HepG2 (cell line): ENCODE data around the gene NOTUM. TPM values are rescaled to one million over a fixed set of nuclear protein-coding genes. Genes with fewer than 3 reads are reported as not detected.

ENCODE experiments used
- ARID5B ChIP-seq: IDR thresholded peaks from 2 replicates; pipeline ENCODE4 v1.4.0; 2020; ENCODE audit warnings: mild to moderate bottlenecking, missing genetic modification reagents
- CERS6 ChIP-seq: sonication (generic); formaldehyde crosslinking; IDR thresholded peaks from 2 replicates; pipeline ENCODE4 v1.5.0; 2020; ENCODE audit warnings: missing genetic modification reagents
- GTF2F1 ChIP-seq: fragments of 150-350 bp; IDR thresholded peaks from 2 replicates; pipeline ENCODE4 v1.6.1; 2014; ENCODE audit warnings: low read length
- HNF4A ChIP-seq: sonication (generic); formaldehyde crosslinking; IDR thresholded peaks from 2 replicates; pipeline ENCODE4 v1.4.0; 2020; ENCODE audit warnings: missing genetic modification reagents
- MAFF ChIP-seq: IDR thresholded peaks from 2 replicates; pipeline ENCODE4 v1.6.1; 2011; ENCODE audit warnings: low read depth, low read length, improper control_type of control experiment
- MED13 ChIP-seq: sonication (generic); formaldehyde crosslinking; IDR thresholded peaks from 2 replicates; pipeline ENCODE4 v1.5.0; 2020; ENCODE audit warnings: missing genetic modification reagents
- MYNN ChIP-seq: sonication (generic); formaldehyde crosslinking; IDR thresholded peaks from 2 replicates; pipeline ENCODE4 v1.4.0; 2020; ENCODE audit warnings: mild to moderate bottlenecking, low read depth, missing genetic modification reagents
- PAXIP1 ChIP-seq: sonication (generic); formaldehyde crosslinking; conservative IDR thresholded peaks from 2 replicates; pipeline ENCODE4 v1.4.0; 2020; ENCODE audit warnings: mild to moderate bottlenecking, missing genetic modification reagents, moderate library complexity
- TP53 ChIP-seq: sonication (generic); formaldehyde crosslinking; conservative IDR thresholded peaks from 2 replicates; pipeline ENCODE4 v1.4.0; 2020; ENCODE audit warnings: missing genetic modification reagents
- YY1 ChIP-seq: IDR thresholded peaks from 2 replicates; pipeline ENCODE4 v1.6.1; 2011; ENCODE audit warnings: low read length, low read depth, moderate library complexity, mild to moderate bottlenecking; ENCODE audit not compliant: insufficient read depth, insufficient replicate concordance
- ZBTB10 ChIP-seq: sonication (generic); formaldehyde crosslinking; IDR thresholded peaks from 2 replicates; pipeline ENCODE4 v1.4.0; 2020; ENCODE audit warnings: missing genetic modification reagents, borderline replicate concordance
- ZFP82 ChIP-seq: sonication (generic); formaldehyde crosslinking; IDR thresholded peaks from 2 replicates; pipeline ENCODE4 v1.5.1; 2020; ENCODE audit warnings: mild to moderate bottlenecking, missing genetic modification reagents, borderline replicate concordance
- ZNF263 ChIP-seq: sonication (generic); formaldehyde crosslinking; IDR thresholded peaks from 2 replicates; pipeline ENCODE4 v1.4.0; 2020; ENCODE audit warnings: missing genetic modification reagents
- ZNF382 ChIP-seq: sonication (generic); formaldehyde crosslinking; IDR thresholded peaks from 2 replicates; pipeline ENCODE4 v1.5.0; 2020; ENCODE audit warnings: missing genetic modification reagents, mild to moderate bottlenecking, borderline replicate concordance
- ZNF605 ChIP-seq: sonication (generic); formaldehyde crosslinking; IDR thresholded peaks from 2 replicates; pipeline ENCODE4 v1.8.0; 2022; ENCODE audit warnings: mild to moderate bottlenecking, missing genetic modification reagents
- ZNF629 ChIP-seq: sonication (generic); formaldehyde crosslinking; conservative IDR thresholded peaks from 2 replicates; pipeline ENCODE4 v1.5.0; 2020; ENCODE audit warnings: missing genetic modification reagents
- ZNF83 ChIP-seq: sonication (generic); formaldehyde crosslinking; IDR thresholded peaks from 2 replicates; pipeline ENCODE4 v1.4.0; 2020; ENCODE audit warnings: missing genetic modification reagents, mild to moderate bottlenecking, borderline replicate concordance
- ZSCAN29 ChIP-seq: sonication (generic); formaldehyde crosslinking; conservative IDR thresholded peaks from 2 replicates; pipeline ENCODE4 v1.4.0; 2020; ENCODE audit warnings: mild to moderate bottlenecking, missing genetic modification reagents
- polyA plus RNA-seq, 8 experiments: library from polyadenylated mRNA; depleted of rRNA in 3 of 8; stranded (reverse) in 7 of 8; unstranded in 1 of 8; fragments of >200 nt; fragmentation: Illumina TruSeq in 4 of 8; extraction: Trizol in 4 of 8; gene quantifications; 2 replicates each; pipeline versions ENCODE4 v1.2.1 to v1.2.3, GENCODE V29; 2011 to 2016; ENCODE audit warnings: low read depth in 4 of 8, missing spikeins in 1 of 8, mixed read lengths in 1 of 8; ENCODE audit not compliant: insufficient read depth in 1 of 8
- total RNA-seq, 5 experiments: library from RNA; depleted of rRNA; stranded (reverse); fragments of >200 nt; fragmentation: Illumina TruSeq; extraction: Trizol; gene quantifications; 2 replicates each; pipeline ENCODE4 v1.2.3, GENCODE V29; 2016; ENCODE audit warnings: low read depth in 1 of 5

NOTUM gene
- total and polyA plus RNA-seq, 2 of the 13 experiments (the other 11 are each of a cell fraction or from before 2014, with no cell fraction given), result 150 to 160 TPM

- TF ChIP-seq ZNF382 (CRISPR knock-in tag) (no peak), YY1 (peak; percentile 38), MYNN (CRISPR knock-in tag) (peak; percentile 76; the same call in 1 of the 2 replicates), MED13 (peak; percentile 88), MAFF (no peak), ZNF629 (CRISPR knock-in tag) (peak; percentile 61), ZNF83 (CRISPR knock-in tag) (peak; percentile 93), PAXIP1 (CRISPR knock-in tag) (peak; percentile 95), ARID5B (CRISPR knock-in tag) (peak; percentile 86), ZNF263 (peak; percentile 70), HNF4A (peak; percentile 99), ZNF605 (CRISPR knock-in tag) (peak; percentile 92), ZSCAN29 (CRISPR knock-in tag) (peak; percentile 89; the same call in 1 of the 2 replicates), TP53 (CRISPR knock-in tag) (peak; percentile 31), ZBTB10 (CRISPR knock-in tag) (peak; percentile 96), GTF2F1 (no peak), ZFP82 (CRISPR knock-in tag) (peak; percentile 98; the same call in 1 of the 2 replicates), CERS6 (CRISPR knock-in tag) (0 out of 2 replicates have a peak, but pooled peaks have one; percentile 19)
Measured at GRCh38 chr17:81992306-81993102, 31.5 kb upstream of the NOTUM start (continued).
